GM10248 (cell line): Measurements from ENCODE around the gene IFNA14.

Source experiments
- CTCF ChIA-PET: fragments of 300-600 bp; sonication (Branson Sonifier 250); formaldehyde crosslinking; extraction: SDS; loops from one replicate; lab custom pipeline; 2021; ENCODE audit warnings: antibody characterized with exemption; lab: Yijun Ruan, JAX
- POLR2A ChIA-PET: fragments of 350-650 bp; sonication (Branson Sonifier 250); formaldehyde crosslinking; extraction: SDS; loops from one replicate; lab custom pipeline; 2020; ENCODE audit warnings: antibody characterized with exemption; lab: Yijun Ruan, JAX
- DNase-seq: peaks from one replicate; pipeline ENCODE4 v3.0.0; 2012; ENCODE audit errors: extremely low spot score
- TF ChIP-seq, protein P1 (sequence below): IDR thresholded peaks from 2 replicates; pipeline ENCODE4 v1.5.1; 2012; ENCODE audit warnings: mild to moderate bottlenecking, low read depth; ENCODE audit errors: extremely low read depth, missing control alignments, control extremely low read depth

IFNA14 gene

DNA sequence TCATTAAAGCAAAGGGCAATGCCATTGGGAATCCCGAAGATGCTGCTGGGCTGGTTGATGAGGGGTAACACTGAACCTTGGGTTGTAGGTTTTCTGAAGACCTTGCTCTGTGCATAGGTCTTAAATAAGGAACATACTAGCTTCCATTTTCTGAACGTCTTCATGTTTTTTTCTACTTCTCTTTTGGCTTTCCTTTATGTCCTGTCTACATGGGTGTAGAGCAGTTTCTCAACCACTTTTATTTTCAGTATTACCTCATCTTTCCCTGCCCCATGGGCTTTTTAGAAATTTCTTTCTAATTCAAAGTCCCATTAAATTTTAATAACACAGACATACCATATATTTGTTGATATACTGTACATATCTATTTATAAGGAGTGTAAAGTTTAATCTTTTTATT lies at the start of gene IFNA14:
Gene IFNA14 (minus strand): TSS at position 95 of the 400 bp plus-strand sequence. CDS start 70 bp downstream, at position 25.
- ChIA-PET POLR2A (no interaction called here), CTCF (interaction anchor here (0.7 to 1.5 kb wide), 3 partner anchors 13 to 290 kb away, joined by 3 to 4 read pairs (median 3); no protein-coding TSS in a partner anchor)
- TF ChIP-seq, protein P1, sequence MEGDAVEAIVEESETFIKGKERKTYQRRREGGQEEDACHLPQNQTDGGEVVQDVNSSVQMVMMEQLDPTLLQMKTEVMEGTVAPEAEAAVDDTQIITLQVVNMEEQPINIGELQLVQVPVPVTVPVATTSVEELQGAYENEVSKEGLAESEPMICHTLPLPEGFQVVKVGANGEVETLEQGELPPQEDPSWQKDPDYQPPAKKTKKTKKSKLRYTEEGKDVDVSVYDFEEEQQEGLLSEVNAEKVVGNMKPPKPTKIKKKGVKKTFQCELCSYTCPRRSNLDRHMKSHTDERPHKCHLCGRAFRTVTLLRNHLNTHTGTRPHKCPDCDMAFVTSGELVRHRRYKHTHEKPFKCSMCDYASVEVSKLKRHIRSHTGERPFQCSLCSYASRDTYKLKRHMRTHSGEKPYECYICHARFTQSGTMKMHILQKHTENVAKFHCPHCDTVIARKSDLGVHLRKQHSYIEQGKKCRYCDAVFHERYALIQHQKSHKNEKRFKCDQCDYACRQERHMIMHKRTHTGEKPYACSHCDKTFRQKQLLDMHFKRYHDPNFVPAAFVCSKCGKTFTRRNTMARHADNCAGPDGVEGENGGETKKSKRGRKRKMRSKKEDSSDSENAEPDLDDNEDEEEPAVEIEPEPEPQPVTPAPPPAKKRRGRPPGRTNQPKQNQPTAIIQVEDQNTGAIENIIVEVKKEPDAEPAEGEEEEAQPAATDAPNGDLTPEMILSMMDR: no peak
- DNase-seq: no peak

DNA sequence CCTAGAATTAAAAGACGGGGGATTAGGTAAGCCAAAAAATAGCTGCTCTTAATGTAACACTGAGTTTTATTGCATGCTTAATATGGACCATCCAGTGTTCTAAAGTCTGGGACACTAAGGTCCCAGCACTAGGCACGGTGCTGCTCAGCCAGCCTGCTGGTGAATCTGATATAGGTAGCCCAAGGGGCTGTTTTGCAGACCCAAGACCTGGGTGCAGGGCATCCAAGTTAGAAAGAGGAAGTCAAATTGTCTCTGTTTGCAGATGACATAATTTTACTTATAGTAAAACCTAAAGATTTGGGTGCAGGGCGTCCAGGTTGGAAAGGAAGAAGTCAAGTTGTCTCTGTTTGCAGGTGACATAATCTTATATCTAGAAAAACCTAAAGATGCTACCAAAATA lies 47.5 kb upstream of the IFNA14 start:
- no peak for DNase-seq
- TF ChIP-seq, protein P1: no peak
- POLR2A ChIA-PET: no interaction called here
- CTCF ChIA-PET: no interaction called here

DNA sequence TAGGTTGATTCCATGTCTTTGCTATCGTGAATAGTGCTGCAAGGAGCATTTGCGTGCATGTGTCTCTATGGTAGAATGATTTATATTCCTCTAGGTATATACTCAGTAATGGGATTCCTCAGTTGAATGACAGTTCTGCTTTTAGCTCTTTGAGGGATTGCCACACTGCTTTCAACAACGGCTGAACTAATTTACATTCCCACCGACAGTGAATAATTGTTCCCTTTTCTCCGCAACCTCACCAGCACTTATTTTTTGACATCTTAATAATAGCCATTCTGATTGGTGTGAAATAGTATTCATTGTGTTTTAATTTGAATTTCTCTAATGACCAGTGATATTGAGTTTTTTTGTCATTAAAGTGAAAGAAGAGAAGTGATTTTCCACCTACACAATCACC lies 46.9 kb upstream of the IFNA14 start:
- TF ChIP-seq, protein P1: no peak
- ChIA-PET CTCF (interaction anchor here (1.3 to 1.9 kb wide), 3 partner anchors 10 to 34 kb away, joined by 4 to 6 read pairs (median 5); no protein-coding TSS in a partner anchor), POLR2A (no interaction called here)
- DNase-seq: no peak

DNA sequence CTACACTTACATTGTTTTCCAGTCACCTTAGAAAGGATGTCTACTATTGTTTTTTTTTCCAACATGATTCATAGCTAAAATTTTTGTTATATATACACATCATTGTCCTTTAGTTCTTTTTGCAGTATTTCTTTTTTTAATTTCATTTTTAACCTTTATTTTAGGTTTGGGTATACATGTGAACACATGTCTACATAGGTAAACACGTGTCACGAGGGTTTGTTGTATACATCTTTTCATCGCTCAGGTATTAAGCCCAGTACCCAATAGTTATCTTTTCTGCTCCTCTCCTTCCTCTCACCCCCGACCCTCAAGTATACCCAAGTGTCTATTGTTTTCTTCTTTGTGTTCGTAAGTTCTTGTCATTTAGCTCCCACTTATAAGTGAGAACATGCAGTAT lies 46.3 kb upstream of the IFNA14 start:
- ChIA-PET POLR2A (no interaction called here), CTCF (interaction anchor here (0.6 to 1.9 kb wide), 4 partner anchors 10 to 58 kb away, joined by 3 to 6 read pairs (median 4); no protein-coding TSS in a partner anchor)
- TF ChIP-seq, protein P1: no peak
- no peak for DNase-seq

DNA sequence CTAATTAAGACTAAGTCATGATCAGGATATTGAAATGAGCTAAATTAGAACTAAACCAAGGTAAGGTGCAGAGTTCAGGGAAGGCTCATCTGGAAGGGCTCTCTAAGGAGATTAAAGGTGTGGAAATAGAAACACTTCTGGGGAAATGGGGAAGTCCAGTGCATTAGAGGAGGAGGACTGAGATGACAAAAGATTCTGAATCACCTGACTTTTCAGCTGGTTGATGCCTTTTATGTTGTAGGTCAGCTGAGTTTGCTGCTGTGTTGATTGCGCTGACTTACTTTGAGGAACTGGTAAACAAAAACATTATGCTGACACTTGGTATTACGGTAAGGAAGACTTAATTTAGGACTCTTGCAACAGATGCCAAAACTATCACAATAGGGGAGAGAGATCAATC lies 41.5 kb upstream of the IFNA14 start:
- POLR2A ChIA-PET: no interaction called here
- TF ChIP-seq, protein P1: no peak
- DNase-seq: no peak
- CTCF ChIA-PET: interaction anchor here (1.0 kb wide), 1 partner anchor 45 kb away, joined by 3 read pairs; no protein-coding TSS in a partner anchor

DNA sequence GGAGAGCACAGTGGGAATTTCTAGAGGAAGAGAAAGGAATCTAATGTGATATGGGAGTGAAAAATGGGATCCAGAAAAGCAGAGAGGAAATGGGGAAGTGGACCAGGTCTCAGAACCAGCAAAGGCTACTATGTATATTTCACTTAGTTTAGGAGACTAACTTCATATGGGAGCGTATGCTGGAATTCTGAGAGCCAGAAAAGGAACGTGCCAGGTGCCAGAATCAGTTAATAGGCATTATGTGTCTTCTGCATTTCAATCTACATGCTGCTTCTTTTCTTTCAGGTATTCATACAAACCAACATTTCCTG lies 28.5 kb upstream of the IFNA14 start:
- DNase-seq: no peak
- POLR2A ChIA-PET: no interaction called here
- TF ChIP-seq, protein P1: no peak
- CTCF ChIA-PET: interaction anchor here (1.0 to 2.8 kb wide), 3 partner anchors 15 to 187 kb away, joined by 3 to 11 read pairs (median 4); no protein-coding TSS in a partner anchor
